GM12874 (cell line): ENCODE data around the gene NF1.

Source experiments
- TF ChIP-seq, protein P1 (sequence below): IDR thresholded peaks from 2 replicates; pipeline ENCODE4 v1.5.1; 2011; ENCODE audit warnings: low read depth, mild to moderate bottlenecking, control low read depth, low read length, moderate library complexity; ENCODE audit not compliant: insufficient read depth

Gene NF1

DNA sequence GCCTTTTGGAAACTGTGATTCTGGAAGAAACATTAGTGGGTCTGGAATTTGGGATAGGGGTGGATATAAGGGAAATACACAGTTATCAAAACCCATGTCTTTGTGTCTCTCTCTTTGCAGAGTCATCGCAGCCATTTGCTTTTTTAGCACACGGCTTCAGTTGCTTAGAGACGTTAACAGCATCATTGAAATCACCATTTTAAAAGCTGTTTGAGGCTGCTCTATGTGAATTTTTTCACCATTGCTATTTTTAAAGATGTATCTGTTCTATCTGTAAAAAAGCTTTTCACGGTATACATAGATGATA lies 155.0 kb downstream of the NF1 start:
- TF ChIP-seq, protein P1, sequence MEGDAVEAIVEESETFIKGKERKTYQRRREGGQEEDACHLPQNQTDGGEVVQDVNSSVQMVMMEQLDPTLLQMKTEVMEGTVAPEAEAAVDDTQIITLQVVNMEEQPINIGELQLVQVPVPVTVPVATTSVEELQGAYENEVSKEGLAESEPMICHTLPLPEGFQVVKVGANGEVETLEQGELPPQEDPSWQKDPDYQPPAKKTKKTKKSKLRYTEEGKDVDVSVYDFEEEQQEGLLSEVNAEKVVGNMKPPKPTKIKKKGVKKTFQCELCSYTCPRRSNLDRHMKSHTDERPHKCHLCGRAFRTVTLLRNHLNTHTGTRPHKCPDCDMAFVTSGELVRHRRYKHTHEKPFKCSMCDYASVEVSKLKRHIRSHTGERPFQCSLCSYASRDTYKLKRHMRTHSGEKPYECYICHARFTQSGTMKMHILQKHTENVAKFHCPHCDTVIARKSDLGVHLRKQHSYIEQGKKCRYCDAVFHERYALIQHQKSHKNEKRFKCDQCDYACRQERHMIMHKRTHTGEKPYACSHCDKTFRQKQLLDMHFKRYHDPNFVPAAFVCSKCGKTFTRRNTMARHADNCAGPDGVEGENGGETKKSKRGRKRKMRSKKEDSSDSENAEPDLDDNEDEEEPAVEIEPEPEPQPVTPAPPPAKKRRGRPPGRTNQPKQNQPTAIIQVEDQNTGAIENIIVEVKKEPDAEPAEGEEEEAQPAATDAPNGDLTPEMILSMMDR, result no peak

- TF ChIP-seq, protein P1, result no peak
Observed at GRCh38 chr17:31250229-31250628, 155.5 kb downstream of the NF1 start.

DNA sequence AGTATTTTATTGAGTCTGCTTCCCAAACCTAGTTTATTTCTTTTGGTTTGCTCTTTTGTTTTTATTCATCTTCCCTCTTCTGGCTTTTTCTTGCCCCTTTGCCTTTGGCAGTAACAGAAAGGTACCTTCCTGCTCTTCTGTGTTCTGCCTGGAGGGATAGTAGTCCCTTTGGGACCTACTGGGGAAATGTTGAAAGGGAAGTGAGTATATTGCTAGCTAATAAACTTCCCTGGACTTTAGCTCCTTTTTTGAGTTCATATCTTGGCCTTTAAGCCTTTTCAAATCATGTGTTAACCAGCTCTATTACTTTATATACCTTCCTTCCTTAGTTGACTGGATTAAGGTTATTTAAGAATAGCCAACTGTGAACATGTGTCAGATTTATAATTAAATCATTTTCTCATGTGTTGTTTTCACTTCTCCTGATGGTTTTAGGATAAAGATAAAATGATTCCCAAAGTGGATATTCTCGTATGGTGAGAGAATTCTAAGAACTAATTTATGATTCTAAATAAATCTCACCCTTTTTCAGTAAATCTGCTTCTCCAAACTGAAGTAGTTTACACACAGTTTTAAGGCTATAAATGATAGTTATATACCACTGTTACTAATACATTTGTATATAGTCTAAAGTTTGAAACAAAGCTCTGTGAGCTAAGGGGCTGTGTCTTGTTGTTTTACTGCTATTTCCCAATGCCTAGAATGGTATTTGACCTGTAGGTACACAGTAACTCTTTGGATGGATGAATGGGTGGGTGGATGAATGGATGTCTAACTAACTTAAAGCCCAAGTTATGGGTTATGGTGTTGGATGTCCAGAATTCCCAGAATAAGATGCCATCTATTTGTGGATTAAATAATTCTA lies 156.6 kb downstream of the NF1 start:
- TF ChIP-seq, protein P1, result no peak

GRCh38 chr17:31251970-31252328 lies 157.2 kb downstream of the NF1 start:
- TF ChIP-seq, protein P1, result no peak

GRCh38 chr17:31252741-31253140 lies 158.0 kb downstream of the NF1 start:
- TF ChIP-seq, protein P1, result no peak

DNA sequence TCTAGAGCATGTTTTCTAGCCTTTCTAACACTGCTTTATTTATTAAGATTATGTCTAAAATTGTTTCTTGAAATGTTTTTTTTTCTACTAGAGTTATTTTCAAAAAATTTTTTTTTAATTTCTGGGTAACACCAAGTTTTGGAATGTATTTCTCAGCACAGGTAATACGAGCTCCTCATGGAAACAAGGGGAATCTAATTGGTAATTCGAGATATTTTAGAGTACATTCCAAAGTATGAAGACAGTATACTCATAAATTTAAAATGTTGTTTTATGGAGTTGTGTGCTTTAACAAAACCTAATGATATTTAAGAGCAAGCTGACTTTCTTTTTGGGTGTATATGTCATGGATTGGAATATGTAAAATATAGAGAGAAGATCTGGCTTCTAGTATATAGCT lies 159.9 kb downstream of the NF1 start:
- TF ChIP-seq, protein P1, result no peak

DNA sequence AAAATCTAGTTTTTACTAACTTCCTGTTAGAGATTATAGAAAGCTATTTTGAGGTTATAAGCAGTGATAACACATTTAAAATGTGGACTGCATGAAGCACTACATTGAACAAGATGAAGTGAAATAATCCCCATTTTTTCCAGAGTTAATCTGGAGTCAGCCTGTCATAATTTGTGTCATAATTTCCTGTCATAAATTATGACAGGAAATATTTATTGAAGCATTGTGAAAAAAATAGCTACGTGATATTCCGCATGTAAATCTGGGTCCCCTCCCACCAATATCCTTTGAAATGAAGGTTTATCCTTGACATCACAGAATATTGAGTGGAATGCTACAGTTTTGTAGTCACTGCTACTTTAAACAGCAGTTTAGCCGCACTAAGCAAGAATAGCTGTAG lies 162.2 kb downstream of the NF1 start:
- TF ChIP-seq, protein P1, result no peak
